RWPE2 (cell line): Measurements from ENCODE around the gene AGO3.
A peak's percentile ranks its signal among the peaks of the same experiment; 100 is the strongest.

Experiments used
- ATAC-seq: fragments of 200-7000 bp; cut with Tn5 transposase; 3 replicates; pipeline ENCODE4 v1.9.1; 2021; ENCODE audit warnings: low read depth
- DNase-seq: peaks from one replicate; pipeline ENCODE4 v3.0.0-alpha.2; 2020; ENCODE audit warnings: low spot score
- H3K27ac ChIP-seq: fragments of 450-650 bp; 2 replicates; pipeline ENCODE4 v1.5.1; 2017; ENCODE audit warnings: mild to moderate bottlenecking; ENCODE audit not compliant: poor library complexity, severe bottlenecking
- H3K27me3 ChIP-seq: fragments of 250-450 bp; sonication (Bioruptor Pico); 2 replicates; pipeline ENCODE4 v1.5.1; 2021; ENCODE audit warnings: mild to moderate bottlenecking, moderate library complexity; ENCODE audit not compliant: insufficient read depth, poor library complexity, severe bottlenecking
- H3K36me3 ChIP-seq: fragments of 250-450 bp; sonication (Bioruptor Pico); 2 replicates; pipeline ENCODE4 v1.5.1; 2020; ENCODE audit warnings: low read depth, mild to moderate bottlenecking, moderate library complexity
- H3K4me1 ChIP-seq: fragments of 250-450 bp; sonication (Bioruptor Pico); 2 replicates; pipeline ENCODE4 v1.5.1; 2021; ENCODE audit warnings: mild to moderate bottlenecking, moderate library complexity; ENCODE audit not compliant: insufficient read depth, poor library complexity, severe bottlenecking
- H3K4me3 ChIP-seq: fragments of 250-450 bp; sonication (Bioruptor Pico); 2 replicates; pipeline ENCODE4 v1.5.1; 2021; ENCODE audit warnings: mild to moderate bottlenecking, moderate library complexity; ENCODE audit not compliant: severe bottlenecking
- H3K9me3 ChIP-seq: fragments of 250-450 bp; sonication (Bioruptor Pico); 2 replicates; pipeline ENCODE4 v1.5.1; 2021; ENCODE audit warnings: mild to moderate bottlenecking, moderate library complexity; ENCODE audit not compliant: severe bottlenecking
- TF ChIP-seq, protein P1 (sequence below): fragments of 450-650 bp; IDR thresholded peaks from one replicate; pipeline ENCODE4 v1.5.1; 2017; ENCODE audit warnings: mild to moderate bottlenecking, moderate library complexity; ENCODE audit not compliant: poor library complexity, severe bottlenecking

AGO3 gene

DNA sequence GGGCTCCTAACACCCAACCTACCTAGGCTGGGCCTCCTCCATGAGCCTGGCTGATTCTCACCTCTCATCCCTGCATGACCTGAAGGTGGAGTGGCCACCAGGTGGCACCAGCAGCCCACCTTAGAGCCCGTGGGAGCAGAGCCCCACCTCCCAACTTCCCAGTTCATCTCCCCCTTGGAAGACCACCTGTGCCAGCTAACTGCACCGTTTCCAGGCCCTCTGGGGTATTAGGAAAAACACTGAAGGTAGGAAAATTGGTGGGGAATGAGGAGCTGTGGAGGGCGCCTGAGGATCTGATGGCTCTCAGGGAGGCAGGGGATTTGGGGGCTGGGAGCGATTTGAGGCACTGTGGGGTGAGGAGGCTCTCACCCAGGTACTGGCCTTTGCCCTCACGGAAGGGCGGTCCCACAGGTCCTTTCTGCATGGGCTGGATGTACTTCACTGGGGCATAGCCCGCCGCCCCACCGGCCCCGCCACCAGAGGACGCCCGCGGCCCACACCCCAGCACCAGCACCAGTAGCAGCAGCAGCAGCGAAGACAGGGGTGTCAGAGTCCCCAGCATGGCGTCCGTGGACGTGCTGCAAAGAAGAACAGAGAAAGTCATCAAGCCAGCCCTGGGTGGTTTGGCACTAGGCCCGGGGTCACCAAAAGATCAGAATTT is 168.9 kb downstream of the AGO3 start:
- DNase-seq (no peak), ATAC-seq (peak; percentile 87)
- TF ChIP-seq, protein P1, sequence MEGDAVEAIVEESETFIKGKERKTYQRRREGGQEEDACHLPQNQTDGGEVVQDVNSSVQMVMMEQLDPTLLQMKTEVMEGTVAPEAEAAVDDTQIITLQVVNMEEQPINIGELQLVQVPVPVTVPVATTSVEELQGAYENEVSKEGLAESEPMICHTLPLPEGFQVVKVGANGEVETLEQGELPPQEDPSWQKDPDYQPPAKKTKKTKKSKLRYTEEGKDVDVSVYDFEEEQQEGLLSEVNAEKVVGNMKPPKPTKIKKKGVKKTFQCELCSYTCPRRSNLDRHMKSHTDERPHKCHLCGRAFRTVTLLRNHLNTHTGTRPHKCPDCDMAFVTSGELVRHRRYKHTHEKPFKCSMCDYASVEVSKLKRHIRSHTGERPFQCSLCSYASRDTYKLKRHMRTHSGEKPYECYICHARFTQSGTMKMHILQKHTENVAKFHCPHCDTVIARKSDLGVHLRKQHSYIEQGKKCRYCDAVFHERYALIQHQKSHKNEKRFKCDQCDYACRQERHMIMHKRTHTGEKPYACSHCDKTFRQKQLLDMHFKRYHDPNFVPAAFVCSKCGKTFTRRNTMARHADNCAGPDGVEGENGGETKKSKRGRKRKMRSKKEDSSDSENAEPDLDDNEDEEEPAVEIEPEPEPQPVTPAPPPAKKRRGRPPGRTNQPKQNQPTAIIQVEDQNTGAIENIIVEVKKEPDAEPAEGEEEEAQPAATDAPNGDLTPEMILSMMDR, result peak; percentile 91
- Histone ChIP-seq H3K27ac (no peak overlapping the region), H3K4me1 (no peaks in the 10 kb centered on the region), H3K9me3 (no peaks in the 10 kb centered on the region), H3K36me3 (0 out of 2 replicates have a peak, but pooled peaks cover 5% of the 10 kb centered on the region), H3K4me3 (no peak overlapping the region), H3K27me3 (no peaks in the 10 kb centered on the region)

DNA sequence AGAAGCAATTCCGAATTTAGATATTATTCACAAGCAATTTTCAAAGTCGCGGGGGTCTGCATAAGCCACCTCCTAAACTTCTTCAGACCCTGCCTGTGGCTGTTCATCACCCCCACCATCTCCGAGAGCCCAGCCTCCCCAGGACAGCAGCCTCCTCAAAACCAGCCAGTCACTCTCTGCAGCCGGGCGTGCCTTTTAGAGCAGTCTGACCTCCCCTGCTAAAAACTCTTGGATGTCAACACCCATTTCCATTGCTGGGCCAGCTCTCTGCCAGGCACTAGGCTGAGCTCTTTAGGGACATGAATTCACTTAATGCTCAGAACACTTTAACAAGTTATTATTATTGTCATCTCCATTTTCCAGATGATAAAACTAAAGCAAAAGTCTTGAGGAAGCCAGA is 169.5 kb downstream of the AGO3 start:
- Histone ChIP-seq H3K4me3 (no peak overlapping the region), H3K27me3 (no peaks in the 10 kb centered on the region), H3K4me1 (no peaks in the 10 kb centered on the region), H3K27ac (no peak overlapping the region), H3K9me3 (no peaks in the 10 kb centered on the region), H3K36me3 (no peaks in the 10 kb centered on the region)
- ATAC-seq (no peak), DNase-seq (no peak)
- TF ChIP-seq, protein P1, result no peak

GRCh38 chr1:36101546-36101945 is 170.6 kb downstream of the AGO3 start:
- H3K4me1 ChIP-seq, result no peaks in the 10 kb centered on the region
- no peaks in the 10 kb centered on the region for H3K36me3 ChIP-seq
- no peak overlapping the region for H3K27ac ChIP-seq
- H3K4me3 ChIP-seq, result no peak overlapping the region
- no peaks in the 10 kb centered on the region for H3K9me3 ChIP-seq
- TF ChIP-seq, protein P1, result no peak
- no peak for ATAC-seq
- no peaks in the 10 kb centered on the region for H3K27me3 ChIP-seq
- no peak for DNase-seq

- Histone ChIP-seq H3K27me3 (no peaks in the 10 kb centered on the region), H3K4me1 (peaks cover 10% of the 10 kb centered on the region), H3K36me3 (no peaks in the 10 kb centered on the region), H3K4me3 (no peak overlapping the region), H3K27ac (no peak overlapping the region), H3K9me3 (no peaks in the 10 kb centered on the region)
- ATAC-seq (no peak), DNase-seq (no peak)
- TF ChIP-seq, protein P1, result no peak
Observed at GRCh38 chr1:36106269-36106668, 175.4 kb downstream of the AGO3 start.

GRCh38 chr1:36107394-36107793 is 176.5 kb downstream of the AGO3 start:
- Histone ChIP-seq H3K9me3 (no peaks in the 10 kb centered on the region), H3K27me3 (no peaks in the 10 kb centered on the region), H3K36me3 (no peaks in the 10 kb centered on the region), H3K4me1 (peaks cover 10% of the 10 kb centered on the region), H3K27ac (no peak overlapping the region), H3K4me3 (no peak overlapping the region)
- TF ChIP-seq, protein P1, result no peak
- DNase-seq, result no peak
- ATAC-seq, result no peak
